HG03060 (cell line): ENCODE data around the gene NEDD9.

Experiments used
- ATAC-seq: cut with Tn5 transposase; IDR thresholded peaks from one replicate; pipeline ENCODE4 v1.9.1; 2021; ENCODE audit warnings: low read depth, moderate number of reproducible peaks; ENCODE audit not compliant: unreplicated experiment

NEDD9 gene

GRCh38 chr6:11203306-11204004 lies 29.0 kb downstream of the NEDD9 start:
- no peak for ATAC-seq

DNA sequence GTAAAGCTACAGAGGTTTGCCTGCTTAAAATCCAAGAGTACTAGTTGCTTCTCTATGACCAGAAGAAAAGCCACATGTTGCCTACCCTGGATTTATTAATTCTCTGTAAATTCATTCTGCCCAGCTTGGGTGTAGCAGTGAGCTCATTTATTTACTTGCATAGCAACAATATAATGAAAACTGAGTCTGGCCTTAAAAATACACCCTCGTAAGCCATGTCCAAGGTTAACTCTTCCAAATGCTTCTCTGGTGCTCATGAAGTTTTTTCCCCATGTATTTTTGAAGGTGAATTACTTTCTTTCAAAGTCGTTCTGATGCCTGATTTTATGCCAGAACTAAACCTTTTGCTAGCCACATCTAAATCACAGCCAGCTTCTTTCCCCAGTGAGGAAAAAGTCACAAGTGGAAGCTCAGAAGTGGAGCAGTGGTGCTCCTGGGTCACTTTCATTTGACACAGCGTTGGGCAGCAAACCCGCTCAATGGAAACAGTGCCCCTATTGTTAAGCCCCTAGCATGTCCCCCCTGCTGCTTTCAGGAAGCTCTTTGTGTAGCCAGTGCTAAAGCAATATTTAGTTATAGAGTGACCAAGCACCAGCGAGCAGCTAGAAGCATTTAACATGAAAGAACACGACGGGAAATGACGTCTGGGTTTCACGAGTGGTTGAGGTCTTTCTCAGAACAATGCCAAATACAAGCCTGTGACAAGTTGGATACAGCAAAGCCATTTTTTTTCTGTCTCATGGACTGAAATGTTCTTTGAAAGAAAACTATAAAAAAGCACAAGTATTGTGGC lies 29.8 kb downstream of the NEDD9 start:
- no peak for ATAC-seq

DNA sequence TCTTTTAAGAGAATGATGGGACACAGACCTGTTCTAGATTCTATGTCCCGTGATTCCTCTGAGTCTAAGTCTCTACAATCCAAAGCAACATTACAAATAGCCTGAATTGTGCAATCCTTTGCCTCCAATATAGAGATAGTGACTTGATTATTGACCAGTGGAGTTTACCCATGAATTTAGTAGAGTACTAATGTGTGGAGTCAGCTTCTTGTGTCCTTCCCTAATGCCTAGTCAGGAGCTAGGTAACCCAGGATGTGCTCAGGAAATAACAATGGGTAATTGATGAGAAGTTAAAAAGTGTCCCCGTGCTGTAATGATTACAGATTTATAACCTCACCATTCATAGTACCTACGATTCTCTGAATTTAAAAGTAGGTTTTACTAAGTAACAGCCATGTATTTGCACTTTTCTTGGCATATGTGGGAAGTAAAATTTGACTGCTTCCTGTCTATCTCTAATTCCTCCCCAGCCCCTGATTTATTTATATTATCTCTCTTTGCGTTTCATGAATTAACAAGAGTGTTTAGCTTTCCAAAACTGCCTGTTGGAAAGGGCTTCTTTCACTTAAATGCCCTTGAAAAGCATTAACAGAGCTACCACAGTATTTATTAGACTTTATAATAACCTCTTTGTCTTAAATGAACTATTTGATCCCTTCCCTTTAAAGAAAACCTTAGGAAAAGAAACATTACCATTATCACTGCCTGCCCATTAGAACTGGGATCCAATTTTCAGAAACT lies 30.5 kb downstream of the NEDD9 start:
- ATAC-seq = no peak

GRCh38 chr6:11201015-11201414 lies 31.5 kb downstream of the NEDD9 start:
- ATAC-seq = no peak

- ATAC-seq = no peak
Measured at GRCh38 chr6:11200356-11200755, 32.1 kb downstream of the NEDD9 start.

DNA sequence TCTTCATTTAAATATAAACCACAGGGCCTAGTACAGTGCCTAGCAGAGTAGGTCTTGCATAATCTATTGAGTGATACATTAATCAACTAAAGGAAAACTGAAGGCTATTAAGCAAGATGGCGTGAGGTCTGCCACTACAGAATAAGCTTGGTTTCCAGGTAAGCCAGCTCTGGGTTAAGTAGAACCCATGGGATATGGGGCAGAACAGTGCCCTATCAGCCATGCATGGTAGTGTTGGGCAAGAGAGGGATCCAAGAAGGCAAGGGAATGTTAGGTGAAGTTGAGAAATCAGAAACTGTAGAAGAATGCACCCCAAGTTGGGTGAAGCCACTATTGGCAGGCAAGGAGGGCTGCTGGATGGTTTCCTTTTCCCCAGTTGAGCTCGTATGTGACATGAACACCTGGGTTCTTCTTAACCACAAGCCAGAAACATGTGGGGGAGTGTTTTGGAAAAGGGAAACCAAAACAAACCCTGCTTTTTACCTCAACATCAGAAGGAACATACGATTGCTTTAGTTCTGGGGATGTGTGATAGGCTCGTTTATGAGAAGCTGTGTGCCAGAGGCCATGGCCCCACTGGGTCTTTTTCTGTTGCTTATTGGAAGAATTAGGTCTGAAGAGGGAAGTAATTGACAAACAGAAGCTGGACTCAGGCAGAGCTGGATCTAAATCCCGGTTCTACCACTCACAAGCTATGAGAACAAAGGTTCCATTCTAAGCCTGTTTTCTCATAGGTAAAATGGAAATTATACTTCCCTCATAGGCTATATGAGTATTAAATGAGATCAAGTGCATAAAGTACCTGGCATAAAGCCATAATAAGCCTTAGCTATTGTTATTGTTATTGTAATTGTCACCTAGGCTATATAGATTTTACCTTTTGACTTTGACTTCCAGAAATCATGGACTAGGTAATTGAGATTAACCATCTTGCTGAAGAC lies 33.5 kb downstream of the NEDD9 start:
- no peak for ATAC-seq

DNA sequence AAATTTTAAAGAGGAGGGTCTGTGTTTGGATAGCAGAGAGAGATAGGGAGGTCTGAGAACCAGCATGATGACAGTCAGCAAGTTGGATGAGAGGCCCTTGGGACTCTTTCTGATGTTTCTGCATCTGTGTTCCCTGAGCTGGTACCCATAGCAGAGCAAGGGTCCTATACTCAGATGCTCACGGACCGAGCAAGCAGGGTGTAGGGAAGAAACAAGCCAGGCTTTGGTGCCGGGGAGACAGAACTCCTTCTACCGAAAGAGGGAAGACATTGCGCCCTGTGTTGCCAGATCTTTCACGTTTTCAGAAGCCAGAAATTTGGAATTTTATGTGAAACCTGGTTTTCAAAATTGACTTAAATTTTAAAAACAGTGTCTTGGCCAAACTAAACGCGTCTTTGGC lies 34.6 kb downstream of the NEDD9 start:
- no peak for ATAC-seq

DNA sequence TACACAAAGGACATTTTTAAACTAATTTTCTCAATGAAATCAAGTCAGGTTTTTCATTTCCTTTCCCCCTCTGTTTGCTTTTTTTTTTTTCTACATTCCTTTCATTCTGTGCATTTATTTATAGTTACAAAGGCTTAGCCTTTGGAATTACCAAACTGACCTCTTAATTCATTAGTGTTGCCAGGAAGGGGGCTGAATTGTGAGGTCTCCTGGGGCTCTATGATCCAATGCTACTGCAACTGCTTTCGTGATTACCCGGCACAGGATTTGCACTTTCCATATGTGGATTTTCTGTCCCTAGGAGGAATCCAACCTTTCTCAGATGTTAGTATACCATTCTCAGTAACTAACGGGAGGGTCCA lies 35.3 kb downstream of the NEDD9 start:
- no peak for ATAC-seq

- ATAC-seq = no peak
Measured at GRCh38 chr6:11196511-11197174, 35.8 kb downstream of the NEDD9 start.

- no peak for ATAC-seq
Measured at GRCh38 chr6:11194356-11195218, 37.9 kb downstream of the NEDD9 start.

GRCh38 chr6:11193434-11193833 lies 39.0 kb downstream of the NEDD9 start:
- ATAC-seq = no peak

DNA sequence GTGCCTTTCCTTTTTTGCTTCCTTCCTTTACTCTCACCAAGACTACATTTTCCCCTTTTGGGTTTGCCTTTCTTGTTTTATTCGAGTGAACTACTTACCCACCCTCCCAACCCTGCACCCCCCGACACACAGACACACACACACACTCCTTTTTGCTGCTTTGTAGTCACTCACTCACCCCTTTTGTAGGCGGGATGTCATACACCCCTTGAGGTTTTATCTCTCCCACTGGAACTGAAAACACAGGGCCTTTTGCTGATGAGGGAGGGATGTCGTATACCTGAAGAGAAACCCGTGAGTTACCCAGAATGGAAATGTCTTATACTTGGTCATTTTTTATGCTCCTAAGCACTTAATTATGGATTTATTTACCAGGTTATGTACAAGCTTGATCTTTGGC lies 40.3 kb downstream of the NEDD9 start:
- ATAC-seq = no peak

DNA sequence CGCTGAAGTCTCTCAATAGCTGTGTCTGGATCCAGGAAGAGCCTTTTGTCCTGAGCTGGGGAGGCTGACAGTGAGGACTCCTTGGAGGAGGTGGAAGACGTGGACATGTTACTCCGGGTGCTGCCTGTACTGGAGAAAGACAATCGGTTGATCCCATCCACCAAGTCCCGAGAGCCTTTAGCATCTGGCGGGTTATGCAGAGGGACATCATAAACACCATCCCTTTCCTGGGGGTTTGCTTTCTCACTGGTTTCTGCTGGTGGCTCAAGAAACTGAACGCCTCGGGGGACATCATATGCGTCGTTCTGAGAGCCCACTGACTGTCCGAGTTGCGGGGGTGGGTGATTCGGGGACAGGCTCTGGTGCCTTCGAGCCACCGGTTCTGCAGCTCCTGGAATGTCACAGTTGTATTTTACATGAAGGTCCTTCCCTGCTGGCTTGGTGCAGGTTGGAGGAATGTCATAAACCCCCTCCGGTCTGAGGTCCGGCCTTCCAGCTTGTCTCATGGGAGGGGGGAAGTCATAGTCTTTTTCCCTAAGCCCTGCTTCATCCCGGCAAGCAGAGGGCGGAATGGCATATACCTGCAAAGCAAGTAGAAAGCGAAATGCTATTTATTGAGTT lies 41.7 kb downstream of the NEDD9 start:
- ATAC-seq = no peak

DNA sequence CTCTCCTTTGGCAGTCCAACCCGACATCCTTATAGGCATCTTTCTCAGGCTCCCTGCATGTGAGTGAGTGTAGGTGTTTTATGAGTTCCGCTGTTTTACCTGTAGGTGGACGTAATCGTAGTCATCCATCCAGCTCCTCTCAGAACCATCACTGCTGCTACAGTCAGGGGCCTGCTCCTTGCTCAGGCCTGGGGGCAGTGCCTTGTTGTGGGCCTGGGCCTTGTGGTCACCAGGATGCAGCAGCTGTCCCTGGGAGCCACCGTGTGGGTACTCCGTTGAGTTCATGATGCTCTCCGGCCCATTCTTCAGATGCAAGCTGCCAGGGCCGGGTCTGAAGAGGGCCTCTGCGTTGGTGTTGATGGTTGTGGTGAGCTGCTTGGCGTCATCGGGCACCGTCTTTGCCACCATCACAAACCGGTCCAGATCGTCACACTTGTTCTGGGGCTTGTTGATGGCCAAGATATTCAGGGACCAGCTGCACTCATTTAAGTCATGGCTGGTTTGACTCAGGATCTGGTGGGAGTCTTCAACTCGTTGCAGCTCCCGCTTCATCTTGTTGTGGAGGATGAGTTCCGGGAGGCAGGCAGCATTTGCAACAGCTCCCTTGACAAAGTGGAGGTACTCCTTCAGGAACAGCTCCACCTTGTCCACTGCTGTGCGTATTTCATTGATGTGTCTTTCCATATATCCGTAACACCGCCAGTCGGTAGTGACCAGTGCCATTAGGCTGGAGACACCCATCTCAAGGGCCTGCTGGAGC lies 42.4 kb downstream of the NEDD9 start:
- no peak for ATAC-seq

DNA sequence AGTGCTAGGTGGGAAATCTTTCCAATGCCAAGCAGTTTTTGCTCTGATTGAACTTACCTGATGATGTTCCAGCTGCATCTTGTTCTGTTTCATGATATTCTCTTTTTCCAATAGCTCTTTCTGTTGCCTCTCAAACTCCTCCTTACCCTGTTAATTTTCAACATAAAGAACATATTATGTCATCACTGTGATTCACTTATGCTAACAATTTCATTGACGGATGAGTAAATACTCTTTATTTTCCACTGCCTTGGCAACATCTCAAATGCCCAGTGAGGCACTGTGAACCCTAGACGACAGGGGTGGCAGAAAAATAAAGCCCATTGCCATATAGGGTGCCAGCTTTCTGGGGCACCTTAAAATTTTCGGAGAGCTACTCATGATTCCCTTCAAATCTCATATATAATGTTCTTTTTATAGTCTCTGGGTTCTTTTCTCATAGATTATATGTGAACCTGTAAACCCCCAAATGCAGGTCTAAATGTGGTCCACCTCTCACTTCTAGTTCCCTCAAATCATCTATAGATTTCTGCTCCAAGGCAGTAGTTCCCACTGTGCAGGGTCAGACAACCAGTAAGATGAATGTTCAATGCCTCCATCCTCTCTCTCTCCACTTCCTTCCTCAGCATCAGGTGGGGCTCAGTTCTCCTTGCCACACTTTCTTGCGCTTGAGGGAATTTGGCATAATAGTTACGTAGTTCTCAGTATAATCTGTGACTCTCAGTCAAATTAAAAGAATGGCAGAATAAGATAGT lies 44.1 kb downstream of the NEDD9 start:
- no peak for ATAC-seq

DNA sequence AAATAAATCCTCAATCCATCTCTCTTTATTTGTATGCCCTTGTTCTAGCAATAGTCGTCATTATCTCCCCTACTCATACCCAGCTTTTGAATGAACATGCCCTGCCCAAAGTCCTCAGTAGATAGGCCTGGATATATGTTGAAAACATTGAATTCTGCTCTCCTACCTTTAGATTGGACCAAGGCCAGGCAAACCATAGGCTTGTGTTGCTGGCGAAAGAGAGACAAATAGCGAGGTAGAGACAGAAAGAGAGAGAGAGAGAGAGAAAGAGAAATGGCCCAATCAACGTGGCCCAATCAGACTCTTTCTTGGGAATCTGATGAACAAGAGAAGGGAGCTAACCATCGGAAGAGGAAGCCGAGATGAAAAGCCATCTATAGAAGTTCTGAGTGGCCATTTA lies 45.2 kb downstream of the NEDD9 start:
- ATAC-seq = no peak

DNA sequence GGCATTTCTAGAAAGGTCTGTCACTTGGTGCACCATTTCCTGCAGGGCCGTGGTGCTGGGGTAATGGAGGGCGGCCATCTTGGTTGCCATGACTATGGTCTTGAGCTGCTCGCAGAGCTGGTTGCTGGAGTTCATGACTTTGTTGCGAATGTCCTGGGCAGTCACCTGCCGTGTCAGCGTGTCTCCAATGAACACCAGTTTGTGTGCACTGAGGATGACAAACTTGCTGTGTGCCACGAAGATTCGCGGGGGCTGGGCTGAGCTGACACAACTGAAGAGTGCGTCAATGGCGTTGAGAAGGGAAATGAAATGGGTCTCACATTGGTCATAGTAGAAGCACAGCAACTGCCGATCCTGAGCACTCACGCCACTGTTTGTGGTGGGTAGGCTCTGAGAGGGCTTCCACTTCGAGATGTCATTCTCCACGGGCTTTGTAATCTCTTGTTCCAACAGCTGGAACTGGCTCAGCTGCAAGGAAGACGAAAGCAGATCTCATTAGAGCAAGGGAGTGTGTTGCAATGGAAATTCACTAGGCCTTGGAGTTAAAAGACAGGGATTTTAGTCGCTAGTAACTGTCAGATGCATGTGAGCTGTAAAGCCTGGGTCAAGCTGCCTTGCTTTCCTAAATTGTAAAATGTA lies 47.1 kb downstream of the NEDD9 start:
- ATAC-seq = no peak
